Activated CD4-positive, CD25-positive, alpha-beta regulatory T cell treated with anti-CD3 and anti-CD28 coated beads, Interleukin-2, amount 50 U/mL, for 16 hours (primary cell): ENCODE results near the gene FAM118B.

Experiments used
- DNase-seq: peaks from one replicate; pipeline ENCODE4 v3.0.0-alpha.2; 2020; ENCODE audit warnings: low read depth, low spot score

FAM118B gene

GRCh38 chr11:126186708-126187529, 24.7 kb upstream of the FAM118B start:
- DNase-seq, result no peak

- no peak for DNase-seq
Observed at GRCh38 chr11:126188332-126189108, 23.1 kb upstream of the FAM118B start.

- no peak for DNase-seq
Observed at GRCh38 chr11:126189109-126189929, 22.3 kb upstream of the FAM118B start.

- no peak for DNase-seq
Observed at GRCh38 chr11:126190792-126191191, 20.8 kb upstream of the FAM118B start.

GRCh38 chr11:126191379-126192073, 20.1 kb upstream of the FAM118B start:
- no peak for DNase-seq

GRCh38 chr11:126192361-126192760, 19.2 kb upstream of the FAM118B start:
- no peak for DNase-seq

GRCh38 chr11:126193038-126193478, 18.5 kb upstream of the FAM118B start:
- no peak for DNase-seq

- no peak for DNase-seq
Observed at GRCh38 chr11:126194121-126194543, 17.4 kb upstream of the FAM118B start.

- DNase-seq, result no peak
Observed at GRCh38 chr11:126195119-126195518, 16.5 kb upstream of the FAM118B start.

- no peak for DNase-seq
Observed at GRCh38 chr11:126197277-126197939, 14.2 kb upstream of the FAM118B start.

GRCh38 chr11:126198648-126199047, 12.9 kb upstream of the FAM118B start:
- no peak for DNase-seq

GRCh38 chr11:126202646-126203359, 8.8 kb upstream of the FAM118B start:
- DNase-seq, result no peak

GRCh38 chr11:126205359-126205758, 6.2 kb upstream of the FAM118B start:
- no peak for DNase-seq

- DNase-seq, result no peak
Observed at GRCh38 chr11:126207896-126208295, 3.7 kb upstream of the FAM118B start.

GRCh38 chr11:126210871-126211235, 729 bp upstream of the FAM118B start:
- DNase-seq, result no peak

GRCh38 chr11:126212089-126212660, 593 bp downstream of the FAM118B start:
- DNase-seq, result no peak

GRCh38 chr11:126214441-126214840, 2.9 kb downstream of the FAM118B start:
- DNase-seq, result no peak

GRCh38 chr11:126214841-126215240, 3.3 kb downstream of the FAM118B start:
- no peak for DNase-seq

- DNase-seq, result no peak
Observed at GRCh38 chr11:126216526-126217305, 5.1 kb downstream of the FAM118B start.
